Erythroblast (primary cell): ENCODE results near the gene CSNK1G2.

ENCODE experiments used
- GATA1 ChIP-seq: IDR thresholded peaks from 2 replicates; pipeline ENCODE4 v1.6.1; 2011; ENCODE audit warnings: low read depth, mild to moderate bottlenecking, control low read depth, low read length, moderate library complexity
- POLR2A ChIP-seq: IDR thresholded peaks from 2 replicates; pipeline ENCODE4 v1.6.1; 2011; ENCODE audit warnings: mild to moderate bottlenecking, low read length

DNA sequence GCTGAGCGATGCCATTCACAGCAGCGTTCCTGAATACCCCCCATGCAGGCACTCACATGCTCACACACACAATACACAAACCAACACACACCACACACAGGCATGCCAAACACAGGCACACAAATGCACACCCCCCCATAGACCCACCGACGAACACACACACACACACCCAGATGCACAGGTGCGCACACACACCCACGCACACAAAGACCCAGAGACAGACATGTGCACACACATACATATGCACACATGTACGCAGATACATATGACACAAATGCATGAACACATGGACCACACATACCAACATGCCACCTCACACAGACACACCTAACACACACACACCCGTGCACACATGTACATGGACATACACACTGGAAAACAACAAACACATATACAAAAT lies 7.0 kb upstream of the CSNK1G2 start:
- TF ChIP-seq POLR2A, result no peak
- TF ChIP-seq GATA1, result no peak
